MM.1S (cell line): Measurements from ENCODE around the gene MTNR1B.

Source experiments
- EZH2 ChIP-seq: fragments of 300-600 bp; sonication (generic); optimal IDR thresholded peaks from 2 replicates; pipeline ENCODE3; 2017; ENCODE audit warnings: low read depth, mild to moderate bottlenecking, antibody characterized with exemption, low read length, mixed read lengths
- EZH2phosphoT487 ChIP-seq: fragments of 300-600 bp; sonication (generic); IDR thresholded peaks from 2 replicates; pipeline ENCODE4 v1.6.1; 2018; ENCODE audit warnings: antibody characterized with exemption, low read length
- TF ChIP-seq, protein P1 (sequence below): fragments of 300-600 bp; sonication (generic); IDR thresholded peaks from 2 replicates; pipeline ENCODE4 v1.5.1; 2016; ENCODE audit warnings: antibody characterized with exemption, low read length, mixed read lengths

DNA sequence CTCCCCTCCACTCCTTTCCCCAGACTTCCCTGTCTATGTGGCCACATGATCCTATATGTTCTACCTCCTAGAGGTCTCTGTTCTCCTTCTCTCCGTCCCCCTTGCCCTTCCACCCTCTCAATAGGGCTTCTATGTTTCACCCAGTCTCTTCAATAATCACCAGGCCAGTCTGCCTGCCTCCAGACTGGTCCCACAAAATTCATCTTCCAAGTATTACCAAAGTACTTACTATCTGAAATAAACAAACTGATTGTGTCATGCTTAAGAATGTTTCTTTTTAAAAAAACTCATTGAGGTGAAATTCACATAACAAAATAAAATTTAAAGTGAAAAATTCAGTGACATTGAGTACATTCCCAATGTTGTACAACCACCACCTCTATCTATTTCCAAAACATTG is 44.2 kb downstream of the MTNR1B start:
- TF ChIP-seq, protein P1, sequence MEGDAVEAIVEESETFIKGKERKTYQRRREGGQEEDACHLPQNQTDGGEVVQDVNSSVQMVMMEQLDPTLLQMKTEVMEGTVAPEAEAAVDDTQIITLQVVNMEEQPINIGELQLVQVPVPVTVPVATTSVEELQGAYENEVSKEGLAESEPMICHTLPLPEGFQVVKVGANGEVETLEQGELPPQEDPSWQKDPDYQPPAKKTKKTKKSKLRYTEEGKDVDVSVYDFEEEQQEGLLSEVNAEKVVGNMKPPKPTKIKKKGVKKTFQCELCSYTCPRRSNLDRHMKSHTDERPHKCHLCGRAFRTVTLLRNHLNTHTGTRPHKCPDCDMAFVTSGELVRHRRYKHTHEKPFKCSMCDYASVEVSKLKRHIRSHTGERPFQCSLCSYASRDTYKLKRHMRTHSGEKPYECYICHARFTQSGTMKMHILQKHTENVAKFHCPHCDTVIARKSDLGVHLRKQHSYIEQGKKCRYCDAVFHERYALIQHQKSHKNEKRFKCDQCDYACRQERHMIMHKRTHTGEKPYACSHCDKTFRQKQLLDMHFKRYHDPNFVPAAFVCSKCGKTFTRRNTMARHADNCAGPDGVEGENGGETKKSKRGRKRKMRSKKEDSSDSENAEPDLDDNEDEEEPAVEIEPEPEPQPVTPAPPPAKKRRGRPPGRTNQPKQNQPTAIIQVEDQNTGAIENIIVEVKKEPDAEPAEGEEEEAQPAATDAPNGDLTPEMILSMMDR: no peak
- TF ChIP-seq EZH2 (no peak), EZH2phosphoT487 (no peak)
